Measurements from ENCODE around the gene C10orf67. TPM values are rescaled to one million over a fixed set of nuclear protein-coding genes. Genes with fewer than 3 reads are reported as not detected.

Gene C10orf67
- total RNA-seq, 1 experiment from 2014 or later, result not detected

DNA sequence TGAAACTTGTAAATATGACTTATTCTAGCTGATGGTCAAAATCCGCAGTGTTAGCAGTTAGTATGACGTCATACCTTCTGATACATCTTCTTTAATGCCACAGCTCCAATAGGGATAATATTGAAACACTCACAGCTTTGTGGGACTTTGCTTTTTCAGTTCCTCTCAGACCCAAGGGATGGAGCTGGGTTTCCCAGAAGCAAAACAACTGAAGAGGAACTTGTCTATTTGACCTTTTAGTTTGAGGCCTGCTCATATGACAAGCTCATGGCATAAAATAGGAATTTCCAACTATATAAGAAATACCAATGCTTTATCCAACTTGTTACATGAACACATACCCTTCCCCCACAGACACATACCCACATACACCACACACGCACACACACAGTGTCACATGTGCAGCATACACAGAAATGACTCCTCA is 31.6 kb upstream of the C10orf67 start:
- no peak overlapping the region for H3K27ac Mint-ChIP-seq
- no peaks in the 10 kb centered on the region for H3K9me3 ChIP-seq (ENCODE audit: control insufficient read depth, low read depth, low read length)
- no peak overlapping the region for H3K4ac ChIP-seq (ENCODE audit: low read depth, low read length)
- no peak for TF ChIP-seq CTCF (conservative IDR thresholded peaks at IDR 0.05)
- H4K8ac ChIP-seq (replicated peaks; ENCODE audit: insufficient read length, low read depth, low read length), result no peak overlapping the region
- no peak overlapping the region for H2BK5ac ChIP-seq (ENCODE audit: insufficient read length, low read length)
- no peaks in the 10 kb centered on the region for H3K23me2 ChIP-seq (ENCODE audit: insufficient read length, low read depth, low read length, poor library complexity, severe bottlenecking)
- H3K27me3 Mint-ChIP-seq (ENCODE audit: low read depth), result no peaks in the 10 kb centered on the region; the same call in 1 of the 2 replicates
- no peak overlapping the region for H2BK12ac ChIP-seq (ENCODE audit: insufficient read length, low read depth, low read length)
- H3K27me3 ChIP-seq (ENCODE audit: insufficient read depth, low read length), result no peaks in the 10 kb centered on the region
- H3K79me2 ChIP-seq (ENCODE audit: insufficient read depth, low read length), result no peaks in the 10 kb centered on the region
- no peaks in the 10 kb centered on the region for H4K20me1 ChIP-seq (ENCODE audit: control insufficient read depth, insufficient read depth, insufficient read length)
- H3K18ac ChIP-seq (ENCODE audit: insufficient read length, low read depth, low read length), result no peak overlapping the region
- H2AK5ac ChIP-seq (ENCODE audit: insufficient read length, low read length), result no peak overlapping the region
- no peak for DNase-seq
- H2BK120ac ChIP-seq (ENCODE audit: low read depth, low read length, poor library complexity, severe bottlenecking), result no peak overlapping the region
- no peak overlapping the region for H2BK20ac ChIP-seq (ENCODE audit: low read depth, low read length, poor library complexity, severe bottlenecking)
- H3K14ac ChIP-seq (ENCODE audit: insufficient read depth, low read length), result no peak overlapping the region
- H3K4me3 Mint-ChIP-seq, result no peak overlapping the region
- no CpG with 5 or more reads among the region's 3 CpGs for WGBS (ENCODE audit: extremely low coverage, insufficient read length, low lambda C conversion rate)
- no peak overlapping the region for H2AFZ ChIP-seq (ENCODE audit: low read length)
- no peak overlapping the region for H3K4me2 ChIP-seq (ENCODE audit: insufficient read depth, insufficient read length, low read length)
- no peak overlapping the region for H2BK15ac ChIP-seq (ENCODE audit: low read depth, low read length)
- no peaks in the 10 kb centered on the region; a peak in 2 of 5 replicates for H3K9me3 Mint-ChIP-seq
- H3K79me1 ChIP-seq (ENCODE audit: insufficient read depth, low read depth, low read length, poor library complexity, severe bottlenecking), result no peaks in the 10 kb centered on the region
- no peaks in the 10 kb centered on the region for H3K4me1 ChIP-seq (ENCODE audit: insufficient read depth, low read length)
- no peak overlapping the region for H4K5ac ChIP-seq (ENCODE audit: insufficient read length, low read depth, low read length)
- H3K27ac ChIP-seq (ENCODE audit: insufficient read length, low read depth, low read length), result no peak overlapping the region
- peaks cover 0 to 2% (median 0%) of the 10 kb centered on the region in 3 experiments; a peak in 2 of 7 replicates for H3K36me3 Mint-ChIP-seq (ENCODE audit: insufficient read depth in 1 of 3, low read depth in 3 of 3)
- no peak overlapping the region for H3T11ph ChIP-seq (ENCODE audit: low read length)
- H3K9ac ChIP-seq (ENCODE audit: extremely low read depth, insufficient read length, low read length), result no peak overlapping the region
- H3K56ac ChIP-seq (ENCODE audit: insufficient read length, low read depth, low read length), result no peak overlapping the region
- H4K91ac ChIP-seq (ENCODE audit: insufficient read length, low read depth, low read length), result no peak overlapping the region
- H3K23ac ChIP-seq (ENCODE audit: insufficient read length, low read depth, low read length), result no peak overlapping the region
- H3K4me1 Mint-ChIP-seq, result peaks cover 9 to 11% of the 10 kb centered on the region in 2 experiments

Measured in H9 (cell line).